ENCODE results near the gene BTBD19. TPM values are rescaled to one million over a fixed set of nuclear protein-coding genes. Genes with fewer than 3 reads are reported as not detected.

Gene BTBD19
- total and polyA plus RNA-seq, 2 of the 4 experiments (the other 2 are of a cell fraction), result 0.90 to 17.2 TPM

GRCh38 chr1:44828841-44829440 is 20.6 kb downstream of the BTBD19 start:
- no peak for DNase-seq
- no peak overlapping the region for H3K4me3 ChIP-seq (ENCODE audit: insufficient read depth, low read depth, low read length)
- H2BK20ac ChIP-seq (ENCODE audit: low read depth, low read length), result no peak overlapping the region
- H4K5ac ChIP-seq (ENCODE audit: low read depth, low read length), result no peak overlapping the region
- H2AFZ ChIP-seq (replicated peaks; ENCODE audit: low read length, poor library complexity), result no peak overlapping the region
- TF ChIP-seq NFE2L2 (IDR thresholded peaks at IDR 0.05; ENCODE audit: low read depth, low read length) (no peak), RFX5 (IDR thresholded peaks at IDR 0.05; ENCODE audit: low read depth, low read length) (no peak), POLR2A (IDR thresholded peaks at IDR 0.05; ENCODE audit: low read depth, low read length) (no peak), BHLHE40 (IDR thresholded peaks at IDR 0.05; ENCODE audit: low read depth, low read length) (no peak), MAZ (IDR thresholded peaks at IDR 0.05; ENCODE audit: borderline replicate concordance, low read depth, low read length) (no peak), CEBPB (IDR thresholded peaks at IDR 0.05; ENCODE audit: low read depth, low read length) (no peak), CTCF (conservative IDR thresholded peaks at IDR 0.05; ENCODE audit: low read depth, low read length) (no peak), MAFK (IDR thresholded peaks at IDR 0.05; ENCODE audit: low read depth, low read length) (no peak), CHD1 (IDR thresholded peaks at IDR 0.05; ENCODE audit: low read depth, low read length) (no peak), RAD21 (IDR thresholded peaks at IDR 0.05; ENCODE audit: low read length) (no peak), SMC3 (IDR thresholded peaks at IDR 0.05; ENCODE audit: low read depth, low read length) (no peak), MXI1 (IDR thresholded peaks at IDR 0.05; ENCODE audit: borderline replicate concordance, low read depth, low read length) (no peak), FOS (IDR thresholded peaks at IDR 0.05; ENCODE audit: low read depth, low read length) (no peak), RCOR1 (IDR thresholded peaks at IDR 0.05; ENCODE audit: insufficient replicate concordance, low read length) (no peak)
- dilution Hi-C loops (cut with HindIII; ENCODE audit: low sequenced_read_pairs, unreplicated experiment), result no loop called here
- H4K20me1 ChIP-seq (ENCODE audit: insufficient read depth, low read length), result no peaks in the 10 kb centered on the region
- H2AK5ac ChIP-seq (ENCODE audit: low read depth, low read length), result no peak overlapping the region
- H4K8ac ChIP-seq (ENCODE audit: low read depth in 2 of 2, low read length in 2 of 2), result no peak overlapping the region
- H3K9me3 ChIP-seq (ENCODE audit: control insufficient read depth, insufficient read depth, low read length), result no peaks in the 10 kb centered on the region
- no peak overlapping the region for H2BK5ac ChIP-seq (ENCODE audit: low read depth, low read length, poor library complexity, severe bottlenecking)
- ChIA-PET CTCF (no interaction called here), POLR2A (ENCODE audit: unreplicated experiment) (no interaction called here)
- in situ Hi-C loops (cut with MboI; ENCODE audit: low sequenced_read_pairs), result no loop called here
- H2BK120ac ChIP-seq (ENCODE audit: low read depth, low read length), result no peak overlapping the region
- no peaks in the 10 kb centered on the region for H3K9me1 ChIP-seq (ENCODE audit: insufficient read depth, low read length)
- no peaks in the 10 kb centered on the region for H3K36me3 ChIP-seq (ENCODE audit: control insufficient read depth, insufficient read depth, low read length)
- no peak overlapping the region for H3K9ac ChIP-seq (ENCODE audit: low read depth, low read length)
- no peak overlapping the region for H3K4me2 ChIP-seq (ENCODE audit: low read depth, low read length)
- intact Hi-C loops (cut with micrococcal nuclease), result no loop called here
- WGBS, 2 experiments (ENCODE audit: extremely low coverage in 2 of 2, insufficient read length in 1 of 2), result 89% methylated on average over 7 of the region's 15 CpGs; no CpG with 5 or more reads in 1 of the 2 experiments
- no TSS peak for BruUV-seq (replicated peaks)
- no peak for ATAC-seq (ENCODE audit: low read depth)
- H3K23ac ChIP-seq (ENCODE audit: low read depth, low read length), result no peak overlapping the region
- no peak overlapping the region for H3K14ac ChIP-seq (replicated peaks; ENCODE audit: low read depth, low read length)
- no peak overlapping the region for H3K56ac ChIP-seq (ENCODE audit: extremely low read depth, insufficient read depth, low read length)
- no peaks in the 10 kb centered on the region for H3K4me1 ChIP-seq (ENCODE audit: control insufficient read depth, insufficient read depth, low read length)
- no peak overlapping the region for H2BK15ac ChIP-seq (ENCODE audit: low read depth, low read length)
- no peaks in the 10 kb centered on the region for H3K27me3 ChIP-seq (ENCODE audit: control insufficient read depth, insufficient read depth, low read length)
- no peak overlapping the region for H3K4ac ChIP-seq (ENCODE audit: low read depth, low read length)
- no peak overlapping the region for H3K18ac ChIP-seq (ENCODE audit: low read depth, low read length)
- H3K27ac ChIP-seq (ENCODE audit: insufficient read depth, low read length), result no peak overlapping the region
- H3K79me1 ChIP-seq (ENCODE audit: low read depth in 1 of 2, low read length in 2 of 2), result no peaks in the 10 kb centered on the region
- H4K91ac ChIP-seq (ENCODE audit: insufficient read depth, low read depth, low read length), result no peak overlapping the region
- no peak overlapping the region for H2AK9ac ChIP-seq (replicated peaks; ENCODE audit: low read depth, low read length, poor library complexity)

Data from IMR-90 (cell line).